ENCODE measurements around the gene PGS1.
"Not testable (repeated sequence)": the region's sequence is repeated elsewhere in the genome, so short reads cannot be mapped to it uniquely, and the experiment has no call there.

The PGS1 gene

DNA sequence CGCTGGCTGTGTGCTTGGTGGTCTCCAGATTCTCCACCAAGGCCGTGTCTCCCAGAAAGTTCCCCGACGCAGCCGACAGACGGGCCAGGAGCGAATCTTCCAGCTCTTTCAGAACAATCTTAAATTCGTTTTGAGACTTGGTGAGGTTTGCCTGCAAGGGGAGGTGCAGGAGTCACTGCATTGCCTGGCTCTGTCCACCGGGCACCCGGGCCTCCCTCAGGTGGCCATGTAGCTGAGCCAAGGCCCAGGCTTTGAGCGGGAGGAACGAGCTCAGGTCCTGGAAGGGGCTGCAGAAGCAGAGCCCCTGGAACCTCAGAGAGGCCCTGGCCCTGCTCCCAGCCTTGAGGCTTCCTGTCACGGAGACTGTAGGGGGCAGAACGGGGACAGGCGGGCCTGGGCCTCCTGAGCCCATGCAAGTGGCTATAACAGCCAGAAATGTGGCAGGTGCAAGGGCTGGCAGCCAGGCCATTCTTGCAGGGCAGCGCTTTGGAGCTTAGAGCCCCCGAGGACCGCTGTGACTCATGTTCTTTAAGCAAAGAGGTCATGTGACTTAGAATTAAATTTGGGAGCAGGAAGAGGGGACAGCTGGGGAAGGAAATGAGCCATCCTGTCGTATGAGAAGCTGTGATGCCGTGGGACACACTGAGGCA lies 72.4 kb downstream of the PGS1 start:
- Histone ChIP-seq H3K27ac (ENCODE audit: low read length) (no peak overlapping the region), H3K9ac (ENCODE audit: low read depth, low read length) (no peak overlapping the region)

DNA sequence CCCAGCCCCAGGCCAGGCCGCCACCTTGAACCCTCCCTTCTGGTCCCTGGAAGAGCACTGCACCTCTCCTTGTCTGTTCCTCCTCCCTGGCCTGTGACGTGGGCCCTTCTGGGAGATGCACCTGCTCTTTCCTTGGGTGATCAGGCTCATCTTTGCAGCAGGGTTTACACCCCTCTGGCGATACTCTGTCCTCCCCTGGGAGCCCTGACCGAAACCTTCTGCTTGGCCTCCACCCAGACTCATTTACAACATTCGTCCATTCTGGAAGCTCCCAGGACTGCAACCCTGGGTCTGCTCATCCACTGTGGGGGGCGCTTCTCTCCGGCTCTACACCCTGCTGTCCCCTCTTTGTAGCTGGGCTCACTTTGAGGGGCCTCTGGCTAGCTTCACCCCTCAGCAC lies 73.3 kb downstream of the PGS1 start:
- no peak overlapping the region for H3K27ac ChIP-seq (ENCODE audit: low read length)
- H3K4me1 ChIP-seq (ENCODE audit: insufficient read depth, low read length) = no peaks in the 10 kb centered on the region
- H3K36me3 ChIP-seq (ENCODE audit: insufficient read depth, low read depth, low read length) = no peaks in the 10 kb centered on the region
- H3K9ac ChIP-seq (ENCODE audit: low read depth, low read length) = no peak overlapping the region
- H3K27me3 ChIP-seq (ENCODE audit: insufficient read depth, low read length) = no peaks in the 10 kb centered on the region
- H3K9me3 ChIP-seq (ENCODE audit: insufficient read depth, low read depth, low read length) = no peaks in the 10 kb centered on the region
- H3K4me3 ChIP-seq (ENCODE audit: low read length) = no peak overlapping the region

More for the DNA sequence above, 72.4 kb downstream of the PGS1 start:
- H3K4me1 ChIP-seq (ENCODE audit: insufficient read depth, low read length) = no peaks in the 10 kb centered on the region
- H3K4me3 ChIP-seq (ENCODE audit: low read length) = no peak overlapping the region
- no peaks in the 10 kb centered on the region for H3K27me3 ChIP-seq (ENCODE audit: insufficient read depth, low read length)
- no peaks in the 10 kb centered on the region for H3K9me3 ChIP-seq (ENCODE audit: insufficient read depth, low read depth, low read length)
- no peaks in the 10 kb centered on the region for H3K36me3 ChIP-seq (ENCODE audit: insufficient read depth, low read depth, low read length)

DNA sequence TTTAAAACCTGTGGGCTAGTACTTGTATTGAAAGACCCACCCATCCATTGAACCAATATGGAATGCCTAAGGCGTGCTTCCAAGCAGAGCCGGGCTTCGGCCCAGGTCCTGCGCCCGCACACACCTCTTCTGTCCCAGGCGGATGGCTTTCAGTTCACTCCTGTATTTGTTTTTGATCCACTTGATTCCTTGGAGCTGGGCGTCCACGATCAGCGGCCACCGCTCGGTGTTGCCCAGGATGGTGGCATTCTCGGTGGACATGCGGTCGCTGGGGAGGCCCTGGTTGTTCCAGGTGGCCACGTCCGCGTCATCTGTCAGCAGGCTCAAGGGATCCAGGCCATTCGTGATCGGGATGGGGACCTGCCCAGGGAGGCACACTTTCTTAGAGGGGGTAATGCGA lies 75.9 kb downstream of the PGS1 start:
- H3K27ac ChIP-seq (ENCODE audit: low read length) = no peak overlapping the region
- H3K4me3 ChIP-seq (ENCODE audit: low read length) = no peak overlapping the region
- H3K9ac ChIP-seq (ENCODE audit: low read depth, low read length) = no peak overlapping the region
- no peaks in the 10 kb centered on the region for H3K9me3 ChIP-seq (ENCODE audit: insufficient read depth, low read depth, low read length)
- H3K36me3 ChIP-seq (ENCODE audit: insufficient read depth, low read depth, low read length) = no peaks in the 10 kb centered on the region
- H3K27me3 ChIP-seq (ENCODE audit: insufficient read depth, low read length) = no peaks in the 10 kb centered on the region
- H3K4me1 ChIP-seq (ENCODE audit: insufficient read depth, low read length) = no peaks in the 10 kb centered on the region

DNA sequence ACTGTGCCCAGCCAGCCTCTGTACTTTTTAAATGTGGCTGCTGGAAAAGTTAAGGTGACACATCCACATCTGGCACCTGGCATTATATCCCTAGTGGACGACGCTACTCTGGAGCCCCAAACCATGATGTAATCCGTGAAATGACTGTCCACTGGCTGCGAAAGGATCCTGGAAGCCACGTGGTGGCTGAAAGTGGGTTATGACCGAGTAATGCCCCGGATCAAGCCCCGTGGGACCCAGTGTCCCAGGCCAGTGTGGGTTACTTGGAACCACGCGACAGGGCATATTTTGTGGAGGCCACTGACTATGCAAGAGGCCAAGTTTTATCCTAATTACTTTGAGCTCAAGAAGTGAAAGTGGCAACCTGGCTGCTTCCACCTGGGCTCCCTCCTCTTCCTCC lies 79.6 kb downstream of the PGS1 start:
- Histone ChIP-seq H3K27me3 (ENCODE audit: insufficient read depth, low read length) (no peaks in the 10 kb centered on the region), H3K4me3 (ENCODE audit: low read length) (no peak overlapping the region), H3K4me1 (ENCODE audit: insufficient read depth, low read length) (no peaks in the 10 kb centered on the region)

DNA sequence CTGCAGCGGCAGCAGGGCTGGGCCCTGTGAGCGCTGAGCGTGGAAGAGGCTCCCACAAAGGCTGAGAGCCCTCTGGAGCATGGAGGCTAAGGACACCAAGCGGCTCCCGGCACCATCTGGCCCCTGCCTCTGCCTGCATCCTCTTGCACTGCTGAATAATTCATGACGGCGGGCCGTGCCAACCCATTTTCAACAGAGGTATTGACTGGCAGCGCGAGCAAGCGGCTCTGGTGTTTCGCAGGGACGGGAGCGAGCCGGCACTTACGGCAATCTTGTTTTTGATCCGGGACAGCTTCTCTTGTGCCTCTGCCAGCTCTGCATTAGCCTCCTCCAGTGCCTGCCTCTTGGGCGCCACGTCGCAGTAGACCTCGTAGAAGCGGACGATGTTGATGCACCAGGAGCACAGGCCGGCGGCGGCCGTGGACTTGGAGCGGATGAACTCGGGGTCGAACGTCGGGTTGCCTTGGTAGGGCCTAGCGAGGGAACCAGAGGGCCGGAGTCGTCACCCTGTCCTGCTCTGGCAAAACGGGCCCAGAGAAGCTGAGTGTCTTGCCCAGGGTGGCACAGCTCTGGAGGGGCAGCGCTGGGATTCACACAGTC lies 80.4 kb downstream of the PGS1 start:
- no peaks in the 10 kb centered on the region for H3K4me1 ChIP-seq (ENCODE audit: insufficient read depth, low read length)
- H3K27me3 ChIP-seq (ENCODE audit: insufficient read depth, low read length) = no peaks in the 10 kb centered on the region
- H3K9me3 ChIP-seq (ENCODE audit: insufficient read depth, low read depth, low read length) = no peaks in the 10 kb centered on the region
- H3K9ac ChIP-seq (ENCODE audit: low read depth, low read length) = no peak overlapping the region
- no peak overlapping the region for H3K27ac ChIP-seq (ENCODE audit: low read length)
- no peak overlapping the region for H3K4me3 ChIP-seq (ENCODE audit: low read length)
- no peaks in the 10 kb centered on the region for H3K36me3 ChIP-seq (ENCODE audit: insufficient read depth, low read depth, low read length)

More for the DNA sequence above, 79.6 kb downstream of the PGS1 start:
- Histone ChIP-seq H3K9me3 (ENCODE audit: insufficient read depth, low read depth, low read length) (no peaks in the 10 kb centered on the region), H3K9ac (ENCODE audit: low read depth, low read length) (no peak overlapping the region), H3K27ac (ENCODE audit: low read length) (no peak overlapping the region), H3K36me3 (ENCODE audit: insufficient read depth, low read depth, low read length) (no peaks in the 10 kb centered on the region)

DNA sequence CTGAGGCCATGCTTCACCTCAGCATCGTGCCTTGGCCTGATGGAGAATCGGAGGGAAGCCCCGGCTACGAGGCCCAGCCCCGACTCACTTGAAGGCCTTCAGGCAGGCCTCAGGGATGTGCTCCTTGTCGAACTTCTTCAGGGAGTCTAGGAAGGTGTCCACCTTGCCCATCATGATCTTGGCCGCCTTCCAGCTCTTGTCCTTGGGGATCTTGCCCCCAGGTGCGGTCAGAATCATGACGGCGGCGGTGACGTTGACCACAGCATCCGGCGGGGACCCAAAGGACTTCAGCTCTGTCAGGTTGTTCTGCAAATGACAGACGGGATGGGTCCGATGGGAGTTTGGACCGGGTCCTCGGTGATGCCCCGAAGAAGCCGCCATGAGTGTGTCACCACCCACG lies 81.2 kb downstream of the PGS1 start:
- Histone ChIP-seq H3K9ac (ENCODE audit: low read depth, low read length) (no peak overlapping the region), H3K4me1 (ENCODE audit: insufficient read depth, low read length) (no peaks in the 10 kb centered on the region), H3K27me3 (ENCODE audit: insufficient read depth, low read length) (no peaks in the 10 kb centered on the region)

DNA sequence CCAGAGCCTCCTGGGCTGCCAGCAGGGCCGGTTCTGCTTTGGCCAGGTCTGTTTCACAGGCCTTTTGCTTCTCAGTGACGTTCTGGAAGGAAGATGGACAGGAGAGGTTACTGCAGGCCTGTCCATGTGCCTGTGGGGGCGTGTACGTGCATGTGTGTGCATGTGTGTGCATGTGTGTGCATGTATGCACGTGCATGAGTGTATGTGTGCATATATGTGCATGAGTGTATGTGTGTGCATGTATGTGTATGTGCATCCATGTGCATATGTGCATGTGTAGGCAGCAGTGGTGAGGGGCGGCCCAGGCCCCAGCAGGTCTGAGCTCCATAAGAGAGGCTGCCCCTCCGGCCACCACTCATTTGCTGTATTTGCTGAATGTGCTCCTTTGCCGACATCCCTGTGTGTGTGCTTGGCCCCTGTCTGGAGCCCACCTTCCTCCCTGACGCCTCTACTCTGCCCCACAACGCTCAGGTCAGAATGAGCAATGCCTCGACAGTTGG lies 81.8 kb downstream of the PGS1 start:
- H3K9me3 ChIP-seq (ENCODE audit: insufficient read depth, low read depth, low read length) = peaks cover 3% of the 10 kb centered on the region
- H3K27me3 ChIP-seq (ENCODE audit: insufficient read depth, low read length) = no peaks in the 10 kb centered on the region
- H3K27ac ChIP-seq (ENCODE audit: low read length) = no peak overlapping the region
- H3K9ac ChIP-seq (ENCODE audit: low read depth, low read length) = no peak overlapping the region
- no peak overlapping the region for H3K4me3 ChIP-seq (ENCODE audit: low read length)
- no peaks in the 10 kb centered on the region for H3K4me1 ChIP-seq (ENCODE audit: insufficient read depth, low read length)
- H3K36me3 ChIP-seq (ENCODE audit: insufficient read depth, low read depth, low read length) = no peaks in the 10 kb centered on the region

More for the DNA sequence above, 81.2 kb downstream of the PGS1 start:
- H3K9me3 ChIP-seq (ENCODE audit: insufficient read depth, low read depth, low read length) = peaks cover 3% of the 10 kb centered on the region
- H3K4me3 ChIP-seq (ENCODE audit: low read length) = no peak overlapping the region
- H3K27ac ChIP-seq (ENCODE audit: low read length) = no peak overlapping the region
- no peaks in the 10 kb centered on the region for H3K36me3 ChIP-seq (ENCODE audit: insufficient read depth, low read depth, low read length)

DNA sequence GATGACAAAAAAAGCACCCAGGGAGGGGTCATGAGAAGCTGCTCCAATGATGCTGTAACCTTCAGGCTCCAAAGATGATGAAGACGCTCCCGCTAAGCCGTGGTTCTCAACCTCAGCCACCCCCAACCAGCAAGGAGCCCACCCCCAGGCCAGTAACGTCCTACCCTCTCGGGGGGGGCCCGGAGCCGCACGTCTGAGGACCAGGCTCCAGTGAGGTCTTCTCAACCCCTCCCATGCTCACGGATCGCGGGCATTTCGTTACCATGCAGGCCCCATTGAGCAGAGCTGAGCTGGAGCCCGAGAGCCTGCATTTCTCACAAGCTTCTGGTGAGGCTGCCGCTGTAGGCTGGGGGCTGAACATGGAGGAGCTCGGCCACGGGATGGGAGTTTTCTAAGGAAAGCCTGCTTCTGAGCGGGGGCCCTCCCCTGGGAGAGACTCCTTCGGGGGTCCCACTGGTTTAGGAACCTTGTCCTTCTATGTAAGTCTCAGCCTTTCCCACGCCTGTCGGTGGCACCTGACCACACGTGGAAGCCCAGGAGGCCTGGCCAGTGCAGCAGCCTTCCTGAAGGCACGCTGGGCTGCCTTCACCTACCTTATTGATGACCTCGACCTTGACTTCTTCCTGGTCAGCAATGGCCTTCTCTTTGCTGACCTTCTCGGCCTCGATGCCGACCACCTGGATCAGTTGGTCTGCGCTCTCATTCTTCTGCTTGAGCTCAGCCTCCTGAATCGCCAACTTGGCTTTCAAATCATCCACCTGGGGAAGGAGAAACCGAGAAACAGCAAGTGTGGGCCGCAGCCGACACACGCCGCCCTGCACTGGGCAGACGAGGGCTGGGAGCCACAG lies 82.7 kb downstream of the PGS1 start:
- no peaks in the 10 kb centered on the region for H3K27me3 ChIP-seq (ENCODE audit: insufficient read depth, low read length)
- no peak overlapping the region for H3K9ac ChIP-seq (ENCODE audit: low read depth, low read length)
- H3K4me3 ChIP-seq (ENCODE audit: low read length) = no peak overlapping the region
- no peaks in the 10 kb centered on the region for H3K4me1 ChIP-seq (ENCODE audit: insufficient read depth, low read length)
- peaks cover 3% of the 10 kb centered on the region for H3K9me3 ChIP-seq (ENCODE audit: insufficient read depth, low read depth, low read length)
- no peak overlapping the region for H3K27ac ChIP-seq (ENCODE audit: low read length)
- H3K36me3 ChIP-seq (ENCODE audit: insufficient read depth, low read depth, low read length) = no peaks in the 10 kb centered on the region

DNA sequence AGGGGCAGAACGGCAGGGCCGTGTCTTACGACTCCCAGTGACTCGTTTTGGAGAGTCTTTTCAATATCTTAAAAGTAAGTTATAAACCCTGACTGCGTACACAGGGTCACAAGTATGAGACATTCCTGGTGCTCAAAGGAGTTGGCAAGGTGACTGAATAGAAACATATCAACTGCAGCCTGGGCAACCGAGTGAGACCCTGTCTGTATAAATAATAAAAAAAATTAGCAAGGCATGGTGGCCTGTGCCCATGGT lies 83.3 kb downstream of the PGS1 start:
- Histone ChIP-seq H3K4me3 (ENCODE audit: low read length) (no peak overlapping the region), H3K4me1 (ENCODE audit: insufficient read depth, low read length) (no peaks in the 10 kb centered on the region), H3K36me3 (ENCODE audit: insufficient read depth, low read depth, low read length) (no peaks in the 10 kb centered on the region), H3K27me3 (ENCODE audit: insufficient read depth, low read length) (no peaks in the 10 kb centered on the region), H3K27ac (ENCODE audit: low read length) (no peak overlapping the region), H3K9me3 (ENCODE audit: insufficient read depth, low read depth, low read length) (peaks cover 3% of the 10 kb centered on the region), H3K9ac (ENCODE audit: low read depth, low read length) (no peak overlapping the region)

DNA sequence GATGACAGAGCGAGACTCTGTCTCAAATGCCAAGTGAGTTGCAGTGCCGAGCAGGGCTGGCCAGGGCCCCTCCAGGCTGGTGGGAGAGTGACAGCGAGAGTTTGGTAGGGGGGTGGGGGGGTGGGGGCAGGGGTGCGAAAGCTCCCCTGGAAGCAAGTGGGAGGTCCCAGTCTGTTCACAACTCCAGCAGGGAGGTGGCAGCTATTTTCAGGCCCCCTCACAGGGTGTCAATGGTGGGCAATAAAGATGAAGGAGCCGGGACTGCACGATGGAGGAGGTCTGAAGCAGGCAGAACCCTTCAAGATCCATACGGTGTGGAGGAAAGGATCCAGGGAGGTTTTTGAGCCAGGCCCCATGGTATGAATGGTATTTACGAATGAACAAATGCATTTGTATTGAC lies 83.7 kb downstream of the PGS1 start:
- H3K9me3 ChIP-seq (ENCODE audit: insufficient read depth, low read depth, low read length) = peaks cover 3% of the 10 kb centered on the region

DNA sequence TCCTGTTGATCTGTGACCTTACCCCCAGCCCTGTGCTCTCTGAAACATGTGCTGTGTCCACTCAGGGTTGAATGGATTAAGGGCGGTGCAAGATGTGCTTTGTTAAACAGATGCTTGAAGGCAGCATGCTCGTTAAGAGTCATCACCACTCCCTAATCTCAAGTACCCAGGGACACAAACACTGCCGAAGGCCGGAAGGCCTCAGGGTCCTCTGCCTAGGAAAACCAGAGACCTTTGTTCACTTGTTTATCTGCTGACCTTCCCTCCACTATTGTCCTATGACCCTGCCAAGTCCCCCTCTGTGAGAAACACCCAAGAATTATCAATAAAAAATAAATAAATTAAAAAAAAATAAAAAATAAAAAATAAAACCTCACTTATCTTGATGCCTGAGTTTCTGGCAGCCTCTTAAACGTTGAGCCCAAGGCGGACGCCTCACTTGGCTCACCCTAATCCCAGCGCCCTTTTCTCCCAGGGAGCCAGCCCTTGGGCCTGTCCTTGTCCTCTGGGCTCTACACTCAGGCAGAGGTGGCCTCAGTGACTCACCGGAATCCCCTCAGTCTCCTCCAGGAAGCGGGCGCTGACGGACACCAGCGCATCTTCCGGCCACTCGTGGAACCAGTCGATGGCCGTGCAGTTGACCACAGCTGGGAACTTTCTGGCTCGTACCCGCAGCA lies 87.8 kb downstream of the PGS1 start:
- H3K4me1 ChIP-seq (ENCODE audit: insufficient read depth, low read length); H3K4me3 ChIP-seq (ENCODE audit: low read length); H3K27me3 ChIP-seq (ENCODE audit: insufficient read depth, low read length); H3K9me3 ChIP-seq (ENCODE audit: insufficient read depth, low read depth, low read length); H3K27ac ChIP-seq (ENCODE audit: low read length); H3K36me3 ChIP-seq (ENCODE audit: insufficient read depth, low read depth, low read length); H3K9ac ChIP-seq (ENCODE audit: low read depth, low read length): not testable (repeated sequence)

More for the DNA sequence above, 83.7 kb downstream of the PGS1 start:
- H3K4me1 ChIP-seq (ENCODE audit: insufficient read depth, low read length) = no peaks in the 10 kb centered on the region
- H3K9ac ChIP-seq (ENCODE audit: low read depth, low read length) = no peak overlapping the region
- no peaks in the 10 kb centered on the region for H3K27me3 ChIP-seq (ENCODE audit: insufficient read depth, low read length)
- H3K27ac ChIP-seq (ENCODE audit: low read length) = no peak overlapping the region
- H3K36me3 ChIP-seq (ENCODE audit: insufficient read depth, low read depth, low read length) = no peaks in the 10 kb centered on the region
- no peak overlapping the region for H3K4me3 ChIP-seq (ENCODE audit: low read length)
